T-cell (primary cell): ENCODE measurements around the gene YJEFN3. TPM values are rescaled to one million over a fixed set of nuclear protein-coding genes. Genes with fewer than 3 reads are reported as not detected.
A peak's percentile ranks its signal among the peaks of the same experiment; 100 is the strongest.

Experiments used
- ATAC-seq, 4 experiments: fragments of 200-7000 bp in 3 of 4; fragments of 150-1000 bp in 1 of 4; cut with Tn5 transposase; replicated peaks in 1 of 4; 1 replicate in 3 of 4; 2 replicates in 1 of 4; pipeline ENCODE4 v1.10.0; 2021; ENCODE audit warnings: moderate library complexity in 3 of 4, mild to moderate bottlenecking in 2 of 4, moderate number of reproducible peaks in 1 of 4
- CTCF ChIA-PET, 2 donors: fragments of 300-600 bp; sonication (Branson Sonifier 250); formaldehyde crosslinking; loops; one replicate each; lab custom pipeline; 2022; ENCODE audit warnings: antibody characterized with exemption in 2 of 2; lab: Charles Lee
- POLR2A ChIA-PET, 2 donors: fragments of 300-600 bp; sonication (Branson Sonifier 250); formaldehyde crosslinking; loops; one replicate each; lab custom pipeline; 2022; ENCODE audit warnings: antibody characterized with exemption in 2 of 2; lab: Charles Lee
- DNase-seq, 35 experiments: peaks; one replicate each; pipeline versions ENCODE4 v3.0.0 to v3.0.0-alpha.2; 2013 to 2023
- H3K27ac ChIP-seq: one replicate; pipeline ENCODE4 v1.5.1; 2013; ENCODE audit warnings: low read length
- H3K27me3 ChIP-seq, 2 experiments: replicated peaks in 1 of 2; 1 replicate in 1 of 2; 2 replicates in 1 of 2; pipeline versions ENCODE4 v1.6.1 to v1.7.0; 2013; ENCODE audit warnings: low read length in 1 of 2, mixed read lengths in 1 of 2; ENCODE audit not compliant: control insufficient read depth in 2 of 2, insufficient read depth in 2 of 2; ENCODE audit errors: extremely low read depth in 1 of 2
- H3K36me3 ChIP-seq, 2 donors: 1 replicate in 1 of 2; 2 replicates in 1 of 2; pipeline versions ENCODE4 v1.6.1 to v1.7.0; 2013; ENCODE audit warnings: low read length in 1 of 2; ENCODE audit not compliant: control insufficient read depth in 2 of 2, insufficient read depth in 1 of 2; ENCODE audit errors: extremely low read depth in 1 of 2
- H3K4me1 ChIP-seq, 2 experiments: 1 replicate in 1 of 2; 2 replicates in 1 of 2; pipeline versions ENCODE4 v1.6.1 to v1.7.0; 2013; ENCODE audit warnings: low read length in 2 of 2, mixed read lengths in 1 of 2; ENCODE audit not compliant: insufficient read depth in 2 of 2, control insufficient read depth in 1 of 2; ENCODE audit errors: extremely low read depth in 1 of 2
- H3K4me3 ChIP-seq, 2 donors: 1 replicate in 1 of 2; 2 replicates in 1 of 2; pipeline versions ENCODE4 v1.5.1 to v1.7.0; 2013; ENCODE audit warnings: mild to moderate bottlenecking in 2 of 2, low read length in 1 of 2, moderate library complexity in 1 of 2; ENCODE audit not compliant: control insufficient read depth in 1 of 2; ENCODE audit errors: extremely low read depth in 1 of 2
- H3K9me3 ChIP-seq: 2 replicates; pipeline ENCODE4 v1.7.0; 2013
- H3K27ac Mint-ChIP-seq, 2 donors: one replicate each; pipeline ENCODE4 v1.8.0; 2020 to 2021; ENCODE audit warnings: mild to moderate bottlenecking in 2 of 2, mixed read lengths in 2 of 2
- H3K27me3 Mint-ChIP-seq, 2 donors: one replicate each; pipeline ENCODE4 v1.8.0; 2021 to 2022; ENCODE audit warnings: mixed read lengths in 2 of 2
- H3K36me3 Mint-ChIP-seq: one replicate; pipeline ENCODE4 v1.8.0; 2021; ENCODE audit warnings: mixed read lengths
- H3K4me1 Mint-ChIP-seq, 3 donors: one replicate each; pipeline ENCODE4 v1.8.0; 2020 to 2022; ENCODE audit warnings: mixed read lengths in 3 of 3, mild to moderate bottlenecking in 1 of 3
- H3K4me3 Mint-ChIP-seq, 3 donors: one replicate each; pipeline ENCODE4 v1.8.0; 2020 to 2022; ENCODE audit warnings: mild to moderate bottlenecking in 3 of 3, mixed read lengths in 3 of 3, moderate library complexity in 3 of 3
- H3K9me3 Mint-ChIP-seq, 3 donors: one replicate each; pipeline ENCODE4 v1.8.0; 2020 to 2022; ENCODE audit warnings: mixed read lengths in 3 of 3
- WGBS: methylation state at CpG from one replicate; pipeline ENCODE4 v1.1.5; 2013; ENCODE audit warnings: missing lambda C conversion rate; ENCODE audit not compliant: insufficient coverage; 5-methylcytosine and 5-hydroxymethylcytosine counted together
- total RNA-seq, 35 experiments: library from RNA in 6 of 35; stranded (reverse) in 6 of 35; fragments of 120-200 nt in 1 of 35; gene quantifications; one replicate each; pipeline versions ENCODE4 v1.2.1 to v1.2.4 and lab custom pipeline; 2013 to 2026

Gene YJEFN3
- total RNA-seq, 5 donors from 2014 or later (not counting 1 experiment from before 2014, with no cell fraction given): 5.4 to 14.2 (median 12.5) TPM

- peaks cover 5 to 27% of the 10 kb centered on the region in 2 donors for H3K36me3 ChIP-seq
- DNase-seq: peak in 30 of 35 experiments; percentile 18 to 62 (median 34)
- H3K27me3 ChIP-seq: no peaks in the 10 kb centered on the region
- no peaks in the 10 kb centered on the region for H3K9me3 ChIP-seq
- ATAC-seq: peak; percentile 80 to 87 (median 82)
- H3K4me1 Mint-ChIP-seq: peaks cover 21 to 27% (median 23%) of the 10 kb centered on the region in 3 donors
- H3K4me3 ChIP-seq: no peak overlapping the region
- peaks cover 35% of the 10 kb centered on the region for H3K36me3 Mint-ChIP-seq
- ChIA-PET CTCF (no interaction called here), POLR2A (no interaction called here)
- H3K4me1 ChIP-seq: peaks cover 7 to 19% of the 10 kb centered on the region in 2 experiments
- H3K9me3 Mint-ChIP-seq: no peaks in the 10 kb centered on the region
- H3K4me3 Mint-ChIP-seq: no peak overlapping the region
- no peaks in the 10 kb centered on the region for H3K27me3 Mint-ChIP-seq
- H3K27ac Mint-ChIP-seq: peak overlapping the region in 1 of 2 donors; percentile 52
- no peak overlapping the region for H3K27ac ChIP-seq
- WGBS: 98% methylated on average over 5 of the region's 17 CpGs
Measured at GRCh38 chr19:19562665-19563347, 34.1 kb downstream of the YJEFN3 start.

GRCh38 chr19:19563348-19563848 is 34.7 kb downstream of the YJEFN3 start:
- no peak overlapping the region for H3K4me3 Mint-ChIP-seq
- peaks cover 7 to 19% of the 10 kb centered on the region in 2 experiments for H3K4me1 ChIP-seq
- H3K27ac Mint-ChIP-seq: peak overlapping the region in 1 of 2 donors; percentile 52
- no peak overlapping the region for H3K4me3 ChIP-seq
- H3K36me3 Mint-ChIP-seq: peaks cover 36% of the 10 kb centered on the region
- no peaks in the 10 kb centered on the region for H3K9me3 ChIP-seq
- H3K9me3 Mint-ChIP-seq: no peaks in the 10 kb centered on the region
- no peaks in the 10 kb centered on the region for H3K27me3 ChIP-seq
- ATAC-seq: peak in 1 of 4 experiments; percentile 12
- no peak for DNase-seq
- peaks cover 21 to 26% (median 23%) of the 10 kb centered on the region in 3 donors for H3K4me1 Mint-ChIP-seq
- ChIA-PET CTCF (no interaction called here), POLR2A (no interaction called here)
- H3K27ac ChIP-seq: no peak overlapping the region
- H3K36me3 ChIP-seq: peaks cover 5 to 29% of the 10 kb centered on the region in 2 donors
- H3K27me3 Mint-ChIP-seq: no peaks in the 10 kb centered on the region
- WGBS: 100% methylated on average over 7 of the region's 17 CpGs

DNA sequence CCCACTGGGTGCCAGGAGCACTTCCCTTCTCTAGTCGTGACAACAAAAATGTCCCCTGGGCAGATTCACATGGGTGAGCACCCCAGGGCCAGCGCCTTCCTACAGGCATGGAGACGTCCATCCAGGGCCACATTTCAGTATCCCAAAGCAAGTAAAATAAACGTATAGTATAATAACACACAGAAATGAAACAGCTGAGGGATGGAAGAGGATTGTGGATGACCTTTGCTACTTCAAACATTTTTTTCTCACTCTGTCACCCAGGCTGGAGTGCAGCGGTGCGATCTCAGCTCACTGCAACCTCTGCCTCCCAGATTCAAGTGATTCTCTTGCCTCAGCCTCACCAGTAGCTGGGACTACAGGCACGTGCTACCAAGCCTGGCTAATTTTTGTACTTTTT is 37.6 kb downstream of the YJEFN3 start:
- peaks cover 51% of the 10 kb centered on the region for H3K36me3 Mint-ChIP-seq
- no peak overlapping the region for H3K4me3 ChIP-seq
- no peaks in the 10 kb centered on the region for H3K27me3 Mint-ChIP-seq
- 83% methylated on average over 2 of the region's 7 CpGs for WGBS
- ATAC-seq (no peak), DNase-seq (no peak)
- POLR2A ChIA-PET: no interaction called here
- peaks cover 12 to 48% of the 10 kb centered on the region in 2 donors for H3K36me3 ChIP-seq
- H3K27ac Mint-ChIP-seq: no peak overlapping the region
- no peak overlapping the region for H3K27ac ChIP-seq
- H3K4me1 Mint-ChIP-seq: peaks cover 3 to 6% (median 5%) of the 10 kb centered on the region in 3 donors
- H3K27me3 ChIP-seq: no peaks in the 10 kb centered on the region
- H3K9me3 Mint-ChIP-seq: no peaks in the 10 kb centered on the region
- H3K4me1 ChIP-seq: peaks cover 0 to 7% of the 10 kb centered on the region in 2 experiments
- H3K4me3 Mint-ChIP-seq: no peak overlapping the region
- CTCF ChIA-PET: interaction anchor here in 1 of 2 donors (0.6 kb wide), 1 partner anchor 12 kb away, joined by 5 read pairs; no protein-coding TSS in a partner anchor
- H3K9me3 ChIP-seq: no peaks in the 10 kb centered on the region

GRCh38 chr19:19567391-19567790 is 38.7 kb downstream of the YJEFN3 start:
- no peak overlapping the region for H3K4me3 Mint-ChIP-seq
- peaks cover 40% of the 10 kb centered on the region for H3K36me3 Mint-ChIP-seq
- no peaks in the 10 kb centered on the region for H3K27me3 Mint-ChIP-seq
- no peaks in the 10 kb centered on the region for H3K9me3 ChIP-seq
- no peak for DNase-seq
- ChIA-PET POLR2A (no interaction called here), CTCF (no interaction called here)
- peaks cover 2 to 3% (median 3%) of the 10 kb centered on the region in 3 donors for H3K4me1 Mint-ChIP-seq
- peak overlapping the region in 1 of 2 donors; percentile 64 for H3K27ac Mint-ChIP-seq
- H3K9me3 Mint-ChIP-seq: no peaks in the 10 kb centered on the region
- 80% methylated on average over 3 of the region's 3 CpGs for WGBS
- H3K4me1 ChIP-seq: peaks cover 0 to 7% of the 10 kb centered on the region in 2 experiments
- no peak overlapping the region for H3K27ac ChIP-seq
- peaks cover 12 to 39% of the 10 kb centered on the region in 2 donors for H3K36me3 ChIP-seq
- H3K27me3 ChIP-seq: no peaks in the 10 kb centered on the region
- no peak for ATAC-seq
- H3K4me3 ChIP-seq: no peak overlapping the region

DNA sequence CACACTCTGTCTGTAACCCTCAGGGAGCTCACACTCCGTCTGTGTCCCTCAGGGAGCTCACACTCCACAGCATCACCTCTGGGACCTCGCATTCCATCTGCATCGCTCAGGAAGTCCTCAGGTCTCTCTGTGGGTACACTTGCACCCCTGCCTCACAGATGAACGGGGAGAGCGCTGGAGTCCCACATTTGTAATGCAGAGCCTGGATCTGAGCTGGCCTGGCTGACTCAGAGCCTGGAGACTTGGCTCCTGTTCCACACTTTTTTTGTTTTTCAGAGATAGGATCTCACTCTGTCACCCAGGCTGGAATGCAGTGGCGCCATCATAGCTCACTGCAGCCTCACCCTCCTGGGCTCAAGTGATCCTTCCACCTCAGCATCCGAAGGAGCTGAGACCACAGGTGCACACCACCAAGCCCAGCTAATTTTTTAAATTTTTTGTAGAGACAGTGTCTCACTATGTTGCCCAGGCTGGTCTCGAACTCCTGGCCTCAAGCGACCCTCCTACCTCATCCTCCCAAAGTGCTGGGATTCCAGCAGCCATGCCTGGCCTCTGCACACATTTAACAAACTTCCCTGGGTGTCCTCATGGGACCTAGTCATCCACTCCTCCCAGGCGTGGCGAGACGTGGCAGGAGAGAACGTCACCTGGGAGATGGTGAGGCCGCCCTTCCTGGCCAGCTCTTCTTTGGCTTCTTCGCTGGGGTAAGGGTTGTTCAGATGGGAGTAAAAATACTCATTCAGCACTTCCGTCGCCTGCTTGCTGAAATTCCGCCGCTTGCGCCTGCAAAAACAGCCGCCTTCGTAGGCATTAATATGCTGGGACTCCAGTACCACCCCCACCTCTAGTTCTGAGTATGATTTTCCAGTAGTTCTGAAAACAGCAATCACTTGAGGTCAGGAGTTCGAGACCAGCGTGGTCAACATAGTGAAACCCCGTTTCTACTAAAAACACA is 40.4 kb downstream of the YJEFN3 start:
- Mint-ChIP-seq H3K9me3 (no peaks in the 10 kb centered on the region), H3K4me1 (peaks cover 0 to 2% (median 0%) of the 10 kb centered on the region in 3 donors), H3K4me3 (no peak overlapping the region), H3K27me3 (no peaks in the 10 kb centered on the region), H3K36me3 (peaks cover 43% of the 10 kb centered on the region), H3K27ac (peak overlapping the region in 1 of 2 donors; percentile 34)
- no peak overlapping the region for H3K4me3 ChIP-seq
- ChIA-PET CTCF (interaction anchor here (0.6 to 0.9 kb wide), 2 partner anchors 37 to 404 kb away, joined by 3 to 7 read pairs; no protein-coding TSS in a partner anchor), POLR2A (interaction anchor here in 1 of 2 donors (0.7 kb wide), 1 partner anchor 100 kb away, joined by 3 read pairs; the partner anchor contains the start of gene ZNF101)
- no peaks in the 10 kb centered on the region for H3K4me1 ChIP-seq
- no peaks in the 10 kb centered on the region for H3K27me3 ChIP-seq
- no peak for DNase-seq
- H3K9me3 ChIP-seq: no peaks in the 10 kb centered on the region
- 91% methylated on average over 13 of the region's 25 CpGs for WGBS
- H3K27ac ChIP-seq: no peak overlapping the region
- peaks cover 9 to 39% of the 10 kb centered on the region in 2 donors for H3K36me3 ChIP-seq
- no peak for ATAC-seq

- peaks cover 9 to 29% of the 10 kb centered on the region in 2 donors for H3K36me3 ChIP-seq
- H3K4me3 ChIP-seq: no peak overlapping the region
- Mint-ChIP-seq H3K36me3 (peaks cover 29% of the 10 kb centered on the region), H3K27me3 (no peaks in the 10 kb centered on the region), H3K27ac (no peak overlapping the region), H3K9me3 (no peaks in the 10 kb centered on the region), H3K4me3 (no peak overlapping the region), H3K4me1 (peaks cover 0 to 2% (median 2%) of the 10 kb centered on the region in 3 donors)
- no peaks in the 10 kb centered on the region for H3K9me3 ChIP-seq
- ATAC-seq: no peak
- H3K27ac ChIP-seq: no peak overlapping the region
- DNase-seq: no peak
- no peaks in the 10 kb centered on the region for H3K4me1 ChIP-seq
- no peaks in the 10 kb centered on the region for H3K27me3 ChIP-seq
- 95% methylated on average over 9 of the region's 10 CpGs for WGBS
- CTCF ChIA-PET: no interaction called here
- POLR2A ChIA-PET: no interaction called here
Measured at GRCh38 chr19:19570571-19570970, 41.9 kb downstream of the YJEFN3 start.
